Renal cortical epithelial cell (primary cell): ENCODE results near the gene FRS3. TPM values are rescaled to one million over a fixed set of nuclear protein-coding genes. Genes with fewer than 3 reads are reported as not detected.

ENCODE experiments used
- DNase-seq: peaks from one replicate; pipeline ENCODE4 v3.0.0-alpha.2; 2011; ENCODE audit warnings: low read depth
- total RNA-seq: library from RNA; depleted of rRNA; stranded (reverse); fragments of >200 nt; gene quantifications from 2 replicates; pipeline ENCODE4 v1.2.3, GENCODE V29; 2014

FRS3 gene
- total RNA-seq, 1 donor from 2014 or later, result 2.0 TPM

- DNase-seq, result no peak
Measured at GRCh38 chr6:41728954-41729353, 50.7 kb downstream of the FRS3 start.

DNA sequence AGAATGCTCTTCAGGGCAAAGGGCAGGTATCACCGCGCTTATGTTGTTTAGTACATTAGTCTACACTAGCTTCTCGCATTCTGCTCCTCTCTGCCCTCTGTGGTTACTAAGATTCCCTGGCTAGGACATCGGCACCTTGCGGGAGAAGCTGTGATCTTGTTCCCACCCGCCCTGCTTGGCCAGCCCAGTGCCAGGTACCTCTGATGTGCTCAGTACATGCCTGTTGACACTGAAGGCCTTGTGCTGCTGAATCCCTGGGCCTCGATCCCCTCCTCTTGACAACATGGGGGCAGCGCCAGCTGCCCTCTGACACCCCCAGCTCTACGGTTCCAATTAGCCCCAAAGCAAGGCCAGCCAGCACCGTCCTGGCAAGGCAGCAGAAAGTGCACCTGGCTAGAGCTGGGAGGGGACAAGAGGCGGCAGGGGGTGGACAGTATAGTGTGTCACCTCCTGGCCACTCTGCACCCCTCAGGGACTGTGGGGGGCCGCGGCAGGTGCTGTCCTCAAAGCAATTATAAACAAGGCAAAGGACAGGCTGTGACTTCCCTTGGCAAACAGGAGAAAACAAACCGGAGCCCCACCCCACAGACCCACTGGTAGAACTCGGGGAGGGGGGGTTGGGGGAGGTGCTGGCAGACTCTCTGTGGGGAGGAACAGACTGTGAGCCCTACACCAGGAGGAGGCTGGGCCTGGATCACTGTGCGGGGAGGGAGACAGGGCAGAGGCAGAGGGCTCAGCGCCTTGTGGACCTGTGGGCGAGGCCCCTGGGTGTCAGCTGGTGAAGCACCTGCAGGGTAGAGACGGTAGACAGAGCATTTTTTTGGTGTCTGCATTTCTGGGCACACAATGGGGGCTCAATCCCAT lies 51.4 kb downstream of the FRS3 start:
- no peak for DNase-seq

- no peak for DNase-seq
Measured at GRCh38 chr6:41727705-41728072, 52.0 kb downstream of the FRS3 start.

DNA sequence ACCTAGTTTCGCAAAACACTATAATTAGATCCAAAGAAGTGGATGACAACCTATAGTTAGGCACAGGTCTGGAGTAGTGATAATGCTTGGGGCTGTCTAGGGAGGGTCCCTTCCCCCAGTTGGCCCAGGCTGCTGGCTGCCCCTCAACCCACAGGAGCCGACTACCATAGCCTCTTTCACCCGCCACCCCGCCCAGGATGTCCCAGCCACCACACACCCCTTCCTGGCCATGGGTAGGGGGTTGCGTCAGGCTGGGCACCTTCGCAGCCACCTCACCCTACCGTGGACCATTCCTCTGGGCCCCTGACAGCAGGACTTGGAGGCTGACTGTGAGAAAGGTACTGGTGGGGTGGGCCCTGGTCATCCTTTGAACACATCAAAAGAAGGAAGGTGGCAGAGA lies 52.8 kb downstream of the FRS3 start:
- no peak for DNase-seq

DNA sequence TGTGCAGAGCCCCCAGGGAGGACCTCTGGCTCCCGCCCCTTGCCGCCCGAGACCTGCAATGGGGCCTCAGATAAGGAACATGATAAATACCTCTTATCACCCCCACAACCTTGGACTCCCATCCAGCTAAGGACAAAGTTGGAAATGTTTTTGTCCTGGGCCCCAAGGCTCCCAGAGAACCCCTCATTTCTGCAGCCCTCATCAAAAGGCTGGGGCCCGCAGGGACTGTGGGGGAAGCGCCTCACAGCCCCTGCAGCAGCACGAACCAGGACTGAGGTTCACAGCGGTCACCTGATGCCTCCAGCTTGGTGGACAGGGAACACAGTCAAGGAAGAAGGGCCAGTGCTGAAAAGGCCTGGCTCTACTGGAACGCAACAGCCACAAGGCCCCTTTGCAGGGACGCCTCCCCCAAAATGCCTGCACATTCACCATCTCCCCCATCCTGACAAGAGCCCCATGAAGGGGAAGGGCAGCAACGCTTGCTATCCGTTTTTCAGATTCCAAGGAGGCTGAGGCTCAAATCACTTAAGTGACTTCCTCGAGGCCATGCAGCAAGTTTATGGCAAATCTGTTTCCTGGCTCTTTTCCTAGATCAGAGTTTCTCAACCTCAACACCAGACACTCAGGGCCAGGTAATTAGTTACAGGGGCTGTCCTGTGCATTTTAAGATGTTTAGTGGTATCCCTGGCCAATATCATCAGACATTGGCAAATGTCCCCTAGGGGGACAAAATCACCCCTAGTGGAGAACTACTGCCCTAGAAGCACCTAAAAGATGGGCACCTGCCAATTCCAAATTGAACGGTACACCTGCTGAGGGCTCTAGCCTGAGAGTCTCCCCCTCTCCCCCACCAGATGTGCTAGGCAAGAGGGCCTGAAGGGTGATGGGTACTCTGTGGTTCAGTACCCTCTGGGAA lies 54.9 kb downstream of the FRS3 start:
- DNase-seq, result peak; percentile 29

- DNase-seq, result no peak
Measured at GRCh38 chr6:41724228-41724580, 55.5 kb downstream of the FRS3 start.

DNA sequence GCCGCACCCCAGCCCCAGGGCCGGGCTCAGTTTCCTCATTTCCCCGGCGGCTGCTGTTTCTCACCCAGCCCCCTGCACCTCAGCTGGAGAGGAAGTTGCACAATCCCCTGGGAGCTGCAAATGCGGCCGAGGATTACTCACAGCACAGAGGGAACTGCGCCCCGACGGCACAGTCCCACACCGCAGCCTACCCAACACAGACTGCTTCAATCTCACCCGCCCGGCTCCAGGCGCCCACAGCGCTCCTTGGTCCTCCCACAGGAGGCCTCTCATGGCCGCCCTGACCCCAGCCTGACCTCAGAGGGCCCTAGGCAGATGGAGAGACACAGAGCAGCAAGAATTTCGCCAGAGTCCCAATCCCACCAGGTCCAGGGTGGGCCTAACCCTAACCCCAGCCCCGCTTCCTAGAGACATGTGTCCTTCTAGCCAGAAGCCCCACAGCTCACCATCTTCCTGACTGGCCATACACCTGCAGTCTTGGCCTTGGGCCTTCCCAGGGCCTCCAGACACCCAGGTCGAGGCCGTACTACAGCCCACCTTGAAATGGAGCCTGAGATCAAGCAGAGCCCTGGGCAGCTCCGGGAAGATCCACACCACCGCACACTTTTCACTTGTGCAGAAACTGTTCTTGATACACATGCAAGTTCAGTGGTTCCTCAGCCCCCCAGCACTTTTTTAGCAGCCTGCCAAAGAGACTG lies 56.0 kb downstream of the FRS3 start:
- DNase-seq, result peak; percentile 74

DNA sequence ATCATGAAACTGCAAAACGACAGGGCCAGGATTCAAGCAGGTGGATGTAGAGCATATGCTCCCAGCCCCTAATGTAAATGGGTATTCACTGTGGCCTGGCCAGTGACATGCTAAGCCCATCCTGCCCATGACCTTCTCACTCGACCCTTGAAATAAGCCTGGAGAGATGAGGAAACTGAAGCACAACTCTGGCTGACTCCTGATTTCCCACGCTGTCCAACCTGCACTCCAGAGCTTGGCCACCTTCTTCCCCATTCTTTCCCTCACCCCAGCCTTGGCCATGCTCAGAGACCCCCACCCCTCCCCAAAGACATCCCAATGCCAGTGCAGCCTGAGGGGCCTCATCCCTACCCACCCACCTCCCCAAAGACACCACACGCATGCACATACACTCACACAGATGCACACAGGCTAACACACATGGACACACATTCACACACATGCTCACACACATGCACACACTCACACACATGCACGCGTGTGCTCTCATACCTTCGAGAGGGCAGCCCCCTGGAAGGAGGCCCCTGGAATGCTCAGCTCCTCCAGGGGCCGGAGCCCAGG lies 56.7 kb downstream of the FRS3 start:
- DNase-seq, result no peak

- no peak for DNase-seq
Measured at GRCh38 chr6:41721414-41721813, 58.3 kb downstream of the FRS3 start.

DNA sequence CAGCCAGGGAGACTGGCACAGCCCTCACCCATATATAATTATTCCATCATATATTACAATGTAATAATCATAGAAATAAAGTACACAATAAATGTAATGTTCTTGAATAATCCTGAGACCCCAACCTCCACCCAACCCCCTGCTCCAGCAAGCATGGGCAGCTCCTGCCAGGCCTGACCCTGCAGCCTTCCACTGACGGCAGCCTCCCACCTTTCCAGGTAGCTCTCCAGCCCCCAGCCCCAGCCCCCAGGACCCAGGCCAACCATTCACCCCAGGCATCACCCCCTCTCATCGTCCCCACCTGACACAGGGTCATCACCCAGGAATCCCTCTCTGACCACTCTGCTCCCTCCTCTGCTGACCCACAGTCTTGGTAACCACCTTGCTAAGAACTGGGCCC lies 58.9 kb downstream of the FRS3 start:
- no peak for DNase-seq

DNA sequence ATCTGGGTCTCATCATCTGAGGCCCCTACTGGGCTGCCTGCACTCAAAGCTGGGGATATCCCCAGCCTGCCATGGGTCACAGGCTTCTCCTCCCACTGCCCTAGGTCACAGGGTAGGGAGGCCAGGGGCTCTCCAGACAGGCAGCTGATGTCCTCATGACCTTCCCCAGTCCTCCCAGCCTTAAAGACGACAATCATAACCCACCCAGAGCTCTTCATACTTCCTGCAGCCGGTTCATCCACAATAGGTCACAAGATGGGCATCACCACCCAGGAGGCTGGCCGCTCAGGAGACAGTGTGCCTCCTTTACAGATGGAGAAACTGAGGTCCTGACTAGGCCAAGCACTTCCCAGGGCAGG lies 59.5 kb downstream of the FRS3 start:
- DNase-seq, result no peak

Other genes starting within 250 kb of the FRS3 start
- gene FOXP4, start 233.5 kb downstream of the FRS3 start, total RNA-seq, result 1.9 and 8.0 TPM in 2 replicates
- gene MDFI, start 141.4 kb downstream of the FRS3 start, total RNA-seq, result 3.4 and 20.0 TPM in 2 replicates
- gene TFEB, start 44.3 kb downstream of the FRS3 start, total RNA-seq, result 5.2 and 14.7 TPM in 2 replicates
- not detected in 2 replicates for gene PGC, start 32.5 kb downstream of the FRS3 start, total RNA-seq
- gene PRICKLE4, start 882 bp upstream of the FRS3 start, total RNA-seq, result 0.52 and 1.7 TPM in 2 replicates
- 60.7 and 96.6 TPM in 2 replicates for gene TOMM6, start 7.8 kb upstream of the FRS3 start, total RNA-seq
- gene USP49, start 115.5 kb upstream of the FRS3 start, total RNA-seq, result 0.87 and 6.3 TPM in 2 replicates
- 39.2 and 42.5 TPM in 2 replicates for gene MED20, start 141.2 kb upstream of the FRS3 start, total RNA-seq
- gene BYSL, start 141.6 kb upstream of the FRS3 start, total RNA-seq, result 12.5 and 31.4 TPM in 2 replicates
- gene CCND3, start 161.9 kb upstream of the FRS3 start, total RNA-seq, result 54.9 and 113 TPM in 2 replicates